Keratinocyte (primary cell): ENCODE data around the gene MTHFD2L.

Experiments used
- CTCF ChIP-seq, 3 experiments: IDR thresholded peaks in 1 of 3; conservative IDR thresholded peaks in 1 of 3; optimal IDR thresholded peaks in 1 of 3; 2 replicates in 2 of 3; 3 replicates in 1 of 3; pipeline versions ENCODE3 to v1.5.1; 2011; ENCODE audit warnings: low read length in 3 of 3, mild to moderate bottlenecking in 3 of 3, moderate library complexity in 2 of 3, control low read depth in 1 of 3, inconsistent platforms in 1 of 3; ENCODE audit not compliant: insufficient read depth in 2 of 3; ENCODE audit errors: extremely low read depth in 1 of 3
- EZH2 ChIP-seq: IDR thresholded peaks from one replicate; pipeline ENCODE4 v1.6.1; 2012; ENCODE audit warnings: inconsistent platforms, mild to moderate bottlenecking, low read length, moderate library complexity

- no peak for TF ChIP-seq CTCF (optimal IDR thresholded peaks at IDR 0.05 in 1 of 3, IDR thresholded peaks at IDR 0.05 in 1 of 3, conservative IDR thresholded peaks at IDR 0.05 in 1 of 3; ENCODE audit: extremely low read depth in 1 of 3, insufficient read depth in 2 of 3, low read length in 3 of 3)
- TF ChIP-seq EZH2: no peak
Observed at GRCh38 chr4:74188912-74189311, 31.0 kb downstream of the MTHFD2L start.
